OCI-LY7 (cell line): Measurements from ENCODE around the gene TBC1D3G. TPM values are rescaled to one million over a fixed set of nuclear protein-coding genes. Genes with fewer than 3 reads are reported as not detected.
"Not testable (repeated sequence)": the region's sequence is repeated elsewhere in the genome, so short reads cannot be mapped to it uniquely, and the experiment has no call there.

ENCODE experiments used
- Bru-seq: library from RNA; stranded (reverse); fragments of 400-500 nt; gene quantifications from one replicate; lab custom pipeline; 2021; lab: Mats Ljungman, UMichigan
- BruChase-seq, 2 experiments: library from RNA; stranded (reverse); fragments of 400-500 nt; gene quantifications; one replicate each; lab custom pipeline; 2021; lab: Mats Ljungman, UMichigan
- BruUV-seq: library from RNA; stranded (reverse); fragments of 400-500 nt; replicated peaks from 2 replicates; lab custom pipeline; 2021; lab: Mats Ljungman, UMichigan
- CTCF ChIA-PET: fragments of 300-600 bp; sonication (Branson Sonifier 250); formaldehyde crosslinking; loops from one replicate; lab custom pipeline; 2022; ENCODE audit warnings: antibody characterized with exemption; ENCODE audit not compliant: unreplicated experiment; lab: Charles Lee
- POLR2A ChIA-PET: fragments of 300-600 bp; sonication (Branson Sonifier 250); formaldehyde crosslinking; loops from one replicate; lab custom pipeline; 2022; ENCODE audit warnings: antibody characterized with exemption; lab: Charles Lee
- DNase-seq: peaks from one replicate; pipeline ENCODE4 v3.0.0-alpha.2; 2015; ENCODE audit warnings: low spot score
- H2AFZ ChIP-seq: fragments of 200-600 bp; sonication (generic), shearing (Covaris generic); 2 replicates; pipeline ENCODE4 v1.6.1; 2014; ENCODE audit warnings: mild to moderate bottlenecking, antibody characterized with exemption, low read length, moderate library complexity
- H3K27ac ChIP-seq: fragments of 200-600 bp; sonication (generic); 2 replicates; pipeline ENCODE4 v1.5.1; 2014; ENCODE audit warnings: mixed run types, low read depth, mild to moderate bottlenecking, moderate library complexity, low read length, inconsistent platforms; ENCODE audit not compliant: poor library complexity, severe bottlenecking
- H3K36me3 ChIP-seq: fragments of 200-600 bp; sonication (generic); 2 replicates; pipeline ENCODE4 v1.6.1; 2014; ENCODE audit warnings: mild to moderate bottlenecking, antibody characterized with exemption, low read length, moderate library complexity, mixed read lengths; ENCODE audit not compliant: insufficient read depth
- H3K4me1 ChIP-seq: fragments of 200-600 bp; sonication (generic); 2 replicates; pipeline ENCODE4 v1.5.1; 2014; ENCODE audit warnings: mild to moderate bottlenecking, low read length; ENCODE audit not compliant: insufficient read depth, poor library complexity, severe bottlenecking
- H3K4me2 ChIP-seq: fragments of 200-600 bp; sonication (generic); 2 replicates; pipeline ENCODE4 v1.6.1; 2014; ENCODE audit warnings: mild to moderate bottlenecking, low read length
- H3K4me3 ChIP-seq: fragments of 200-600 bp; sonication (generic); 2 replicates; pipeline ENCODE4 v1.5.1; 2014; ENCODE audit warnings: mild to moderate bottlenecking, low read depth, low read length; ENCODE audit not compliant: poor library complexity, severe bottlenecking
- H3K79me2 ChIP-seq: fragments of 200-600 bp; sonication (generic); 2 replicates; pipeline ENCODE4 v1.6.1; 2016; ENCODE audit warnings: low read depth, mild to moderate bottlenecking, low read length, moderate library complexity, mixed read lengths; ENCODE audit not compliant: insufficient read depth
- H3K9me2 ChIP-seq: fragments of 200-600 bp; sonication (generic); 2 replicates; pipeline ENCODE4 v1.6.1; 2016; ENCODE audit warnings: mild to moderate bottlenecking, low read length, mixed read lengths; ENCODE audit not compliant: insufficient read depth
- H3K9me3 ChIP-seq: fragments of 200-600 bp; sonication (generic); 2 replicates; pipeline ENCODE4 v1.6.1; 2014; ENCODE audit warnings: mild to moderate bottlenecking, mixed run types, low read length, mixed read lengths
- H4K20me1 ChIP-seq: fragments of 200-600 bp; sonication (generic); 2 replicates; pipeline ENCODE4 v1.6.1; 2014; ENCODE audit warnings: mild to moderate bottlenecking, antibody characterized with exemption, low read length, moderate library complexity, mixed read lengths; ENCODE audit not compliant: insufficient read depth
- intact Hi-C: fragments of 100-400 bp; cut with micrococcal nuclease; formaldehyde crosslinking; loops from one replicate; pipeline ENCODE4 v1.10.0; 2022; ENCODE audit not compliant: unreplicated experiment
- long read RNA-seq: library from polyadenylated mRNA; stranded (forward); transcript quantifications from one replicate; pipeline ENCODE4 v2.0.0, GENCODE V29; 2022
- total RNA-seq, 2 experiments: library from RNA; depleted of rRNA in 1 of 2; stranded (reverse); fragments of >200 nt in 1 of 2; shearing (Covaris generic) in 1 of 2; gene quantifications; 2 replicates each; pipeline ENCODE4 v1.2.3, GENCODE V29; 2014 to 2022

Gene TBC1D3G
- not detected in 2 replicates for total RNA-seq (2014; rRNA removed; shearing (Covaris generic))
- total RNA-seq (2022), result not detected in 2 replicates
- Bru-seq, nascent RNA, result percentile 7 among the genes with signal in this experiment
- BruChase-seq, experiment 1, labeled RNA remaining after a 6-hour chase, result percentile 5 among the genes with signal in this experiment
- percentile 14 among the genes with signal in this experiment for BruChase-seq, experiment 2, labeled RNA remaining after a 2-hour chase
- long read RNA-seq, result 0 reads

DNA sequence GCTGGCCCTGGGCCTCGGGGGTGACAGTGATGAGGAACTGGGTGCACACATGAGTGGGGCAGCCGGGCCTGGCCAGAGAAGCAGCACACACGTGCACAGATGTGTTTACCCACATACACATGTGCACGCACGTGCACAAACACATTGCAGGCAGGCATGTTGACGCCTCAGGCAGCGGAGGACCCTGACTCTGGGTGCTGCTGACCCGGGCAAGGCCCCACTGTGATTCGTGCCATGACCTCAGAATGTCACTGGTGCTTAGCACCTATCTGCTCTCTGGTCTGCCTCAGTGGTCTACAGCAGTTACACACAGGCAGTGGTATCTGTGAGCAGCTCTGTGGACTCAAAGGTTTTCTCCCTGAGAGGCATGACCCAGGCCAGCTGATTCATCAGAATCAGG is at the start of gene TBC1D3G:
TSS of gene TBC1D3G (plus strand) at position 301 of the 400 bp plus-strand sequence. CDS start 1,528 bp downstream, outside the sequence.
- DNase-seq, H3K4me3 ChIP-seq, H2AFZ ChIP-seq, H3K9me3 ChIP-seq, H3K27ac ChIP-seq, H3K36me3 ChIP-seq, H4K20me1 ChIP-seq, BruUV-seq, H3K4me1 ChIP-seq, H3K4me2 ChIP-seq, H3K79me2 ChIP-seq, H3K9me2 ChIP-seq, POLR2A ChIA-PET, intact Hi-C loops, CTCF ChIA-PET: not testable (repeated sequence)

DNA sequence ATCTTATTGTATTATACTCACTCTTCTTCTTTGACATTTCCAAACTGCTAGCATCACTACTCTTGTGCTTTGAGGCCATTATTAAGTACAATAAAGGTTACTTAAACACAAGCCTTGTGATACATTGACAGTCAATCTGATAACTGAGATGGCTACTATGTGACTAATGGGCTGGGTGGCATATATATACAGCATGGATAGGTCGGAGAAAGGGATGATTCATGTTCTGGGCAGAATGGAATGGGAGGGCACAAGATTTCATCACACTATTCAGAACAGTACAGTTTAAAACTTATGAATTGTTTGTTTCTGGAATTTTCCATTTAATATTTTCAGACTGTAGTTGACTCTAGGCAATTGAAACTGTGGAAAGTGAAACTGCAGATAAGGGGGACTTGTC is 40.4 kb upstream of the TBC1D3G start:
- H3K36me3 ChIP-seq, H3K9me2 ChIP-seq, H3K4me2 ChIP-seq, H3K9me3 ChIP-seq, CTCF ChIA-PET, intact Hi-C loops, BruUV-seq, H3K4me3 ChIP-seq, H3K27ac ChIP-seq, DNase-seq, H3K4me1 ChIP-seq, H4K20me1 ChIP-seq, H2AFZ ChIP-seq, H3K79me2 ChIP-seq, POLR2A ChIA-PET: not testable (repeated sequence)

DNA sequence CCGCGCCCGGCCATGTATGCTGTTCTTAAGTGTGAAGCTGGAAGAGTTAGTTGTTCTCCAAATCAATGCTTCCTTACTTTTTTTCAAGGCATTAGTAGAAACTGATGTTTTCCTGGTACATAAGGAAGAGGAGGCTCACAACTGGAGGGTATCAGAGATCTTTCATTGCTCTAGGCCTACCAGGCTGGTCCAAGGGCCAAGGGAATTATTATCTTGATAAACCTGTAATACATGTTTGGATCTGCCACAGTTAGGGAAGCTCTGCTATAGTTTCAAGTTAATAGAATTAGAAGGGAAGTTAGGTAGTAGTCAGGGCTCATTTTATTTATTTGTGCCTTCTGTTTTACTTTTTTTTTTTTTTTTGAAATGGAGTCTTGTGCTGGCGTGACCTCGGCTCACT is 39.5 kb upstream of the TBC1D3G start:
- intact Hi-C loops, POLR2A ChIA-PET: not testable (repeated sequence)

DNA sequence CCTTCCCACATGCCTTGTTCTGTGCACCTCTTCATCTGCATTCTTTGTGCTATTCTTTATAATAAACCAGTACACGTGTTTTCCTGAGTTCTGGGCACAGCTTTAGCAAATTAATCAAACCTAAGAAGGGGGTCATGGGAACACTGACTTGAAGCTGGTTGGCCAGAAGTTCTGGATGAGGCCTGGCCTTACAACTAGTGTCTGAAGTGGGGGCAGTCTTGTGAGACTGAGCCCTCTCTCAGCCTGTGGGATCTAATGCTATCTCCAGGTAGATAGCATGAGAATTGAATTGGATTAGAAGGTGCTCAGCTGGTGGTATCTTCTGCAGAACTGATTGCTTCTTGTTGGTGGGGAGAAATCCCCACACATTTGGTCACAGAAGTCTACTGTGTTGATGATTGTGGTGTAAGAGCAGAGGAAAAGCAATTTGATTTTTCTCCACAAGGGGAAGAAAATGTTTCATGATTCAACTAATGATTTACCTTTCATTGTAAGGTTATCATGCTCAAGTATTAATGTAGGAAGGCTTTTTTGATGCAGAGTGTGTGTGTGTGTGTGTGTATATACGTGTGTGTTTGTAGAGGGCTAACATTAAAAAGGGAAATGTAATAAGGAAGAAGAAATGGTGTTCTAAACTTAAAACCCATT is 33.6 kb upstream of the TBC1D3G start:
- DNase-seq, H3K36me3 ChIP-seq, intact Hi-C loops, H3K9me2 ChIP-seq, H3K27ac ChIP-seq, H3K4me2 ChIP-seq, H3K4me1 ChIP-seq, H3K4me3 ChIP-seq, H3K9me3 ChIP-seq, H3K79me2 ChIP-seq, POLR2A ChIA-PET, H4K20me1 ChIP-seq, H2AFZ ChIP-seq, CTCF ChIA-PET, BruUV-seq: not testable (repeated sequence)

More for the DNA sequence above, 39.5 kb upstream of the TBC1D3G start:
- H3K4me3 ChIP-seq, H4K20me1 ChIP-seq, H3K36me3 ChIP-seq, DNase-seq, H3K9me2 ChIP-seq, H3K79me2 ChIP-seq, H3K27ac ChIP-seq, H3K4me2 ChIP-seq, H3K9me3 ChIP-seq, BruUV-seq, H2AFZ ChIP-seq, CTCF ChIA-PET, H3K4me1 ChIP-seq: not testable (repeated sequence)

DNA sequence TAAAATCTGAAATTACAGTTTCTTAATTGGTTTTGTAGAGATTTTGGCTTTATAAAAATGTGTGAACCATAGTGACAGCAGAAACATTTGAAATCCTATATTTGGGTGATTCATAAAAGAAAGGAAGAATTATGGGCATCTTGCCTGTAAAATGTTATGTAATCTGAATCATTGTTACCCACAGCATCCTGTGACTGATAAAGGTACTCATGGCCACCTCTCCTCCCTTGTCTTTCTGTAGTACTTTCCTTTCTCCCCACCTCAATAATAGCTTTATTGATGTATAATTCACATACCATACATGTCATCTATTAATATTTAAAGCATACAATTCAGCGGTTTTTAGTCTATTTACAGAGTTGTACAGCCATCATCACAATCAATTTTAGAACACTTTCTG is 28.5 kb upstream of the TBC1D3G start:
- H3K36me3 ChIP-seq, H4K20me1 ChIP-seq, H3K4me3 ChIP-seq, H3K9me2 ChIP-seq, CTCF ChIA-PET, H3K79me2 ChIP-seq, H3K4me1 ChIP-seq, intact Hi-C loops, POLR2A ChIA-PET, H3K27ac ChIP-seq, DNase-seq, H2AFZ ChIP-seq, H3K4me2 ChIP-seq, BruUV-seq, H3K9me3 ChIP-seq: not testable (repeated sequence)

DNA sequence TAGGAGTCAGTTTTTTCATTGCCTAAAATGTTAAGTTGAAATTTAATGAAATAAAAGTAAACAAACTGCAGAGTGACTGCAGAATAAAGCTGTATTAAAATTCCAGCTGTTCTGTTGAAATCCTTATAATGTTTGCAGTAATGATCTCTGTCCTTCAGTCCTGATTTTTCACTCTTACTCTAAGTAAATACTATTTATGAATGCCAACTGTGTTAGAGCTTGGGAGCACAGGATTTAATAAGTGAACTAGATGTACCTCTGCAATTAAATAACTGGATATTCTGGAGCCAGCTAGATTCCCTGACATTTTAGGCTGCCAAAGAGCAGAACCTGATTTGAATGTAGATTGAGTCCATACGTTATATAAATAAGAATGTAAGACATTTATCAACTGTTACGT is 7.9 kb upstream of the TBC1D3G start:
- H3K36me3 ChIP-seq, POLR2A ChIA-PET, H3K9me2 ChIP-seq, H3K27ac ChIP-seq, DNase-seq, CTCF ChIA-PET, H2AFZ ChIP-seq, H3K4me3 ChIP-seq, H3K9me3 ChIP-seq, intact Hi-C loops, H3K4me1 ChIP-seq, H3K4me2 ChIP-seq, H4K20me1 ChIP-seq, H3K79me2 ChIP-seq: not testable (repeated sequence)
- BruUV-seq, result TSS peak; percentile 80
